Amygdala (tissue), 56 donors: ENCODE measurements around the gene ATOH8.
"Not testable (repeated sequence)": the region's sequence is repeated elsewhere in the genome, so short reads cannot be mapped to it uniquely, and the experiment has no call there.

Experiments
- DNase-seq, 56 donors: peaks; one replicate each; lab custom pipeline; 2025; lab: John Stamatoyannopoulos, UW

Gene ATOH8

GRCh38 chr2:85813211-85813981 lies 59.6 kb downstream of the ATOH8 start:
- no peak for DNase-seq

GRCh38 chr2:85813982-85814801 lies 60.4 kb downstream of the ATOH8 start:
- DNase-seq: peak; percentile 52 to 95 (median 80)

DNA sequence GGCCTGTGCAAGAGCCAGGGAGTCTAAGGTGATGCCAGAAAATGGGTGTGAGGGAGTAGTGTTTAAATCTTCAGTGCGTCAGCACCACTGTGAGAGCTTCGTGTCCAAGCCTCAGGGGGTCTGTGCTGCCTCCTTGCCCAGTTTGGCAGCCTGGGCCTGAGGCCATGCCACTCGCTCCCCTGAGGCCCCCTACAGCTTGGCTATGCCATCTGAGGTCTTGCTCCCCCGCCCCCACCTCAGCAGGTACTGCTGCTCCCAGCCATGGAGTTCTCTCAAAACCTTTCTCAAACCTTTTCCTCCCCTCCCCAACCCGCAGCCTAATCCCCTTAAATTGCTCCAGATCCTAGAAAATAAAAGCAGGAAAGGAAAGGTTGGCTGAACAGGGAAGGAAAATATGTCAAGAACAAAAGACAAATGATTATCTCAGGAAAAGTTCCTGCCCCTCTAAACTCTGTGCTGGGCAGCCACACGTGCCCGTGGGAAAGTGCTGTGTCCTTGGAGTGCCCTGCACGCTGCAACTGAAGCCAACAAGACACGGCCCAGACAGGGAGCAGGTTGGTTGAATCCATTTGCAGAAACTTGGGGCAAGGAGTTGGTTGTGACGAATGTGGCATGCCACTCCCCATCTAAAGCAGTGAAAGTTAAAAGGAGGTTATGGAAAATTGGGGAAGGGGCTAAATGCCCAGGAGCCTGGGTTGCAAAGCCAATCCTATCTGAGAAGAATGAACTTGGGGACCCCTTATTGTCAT lies 61.2 kb downstream of the ATOH8 start:
- peak in 1 of 56 donors; percentile 19 for DNase-seq

GRCh38 chr2:85819811-85820510 lies 66.2 kb downstream of the ATOH8 start:
- no peak for DNase-seq

DNA sequence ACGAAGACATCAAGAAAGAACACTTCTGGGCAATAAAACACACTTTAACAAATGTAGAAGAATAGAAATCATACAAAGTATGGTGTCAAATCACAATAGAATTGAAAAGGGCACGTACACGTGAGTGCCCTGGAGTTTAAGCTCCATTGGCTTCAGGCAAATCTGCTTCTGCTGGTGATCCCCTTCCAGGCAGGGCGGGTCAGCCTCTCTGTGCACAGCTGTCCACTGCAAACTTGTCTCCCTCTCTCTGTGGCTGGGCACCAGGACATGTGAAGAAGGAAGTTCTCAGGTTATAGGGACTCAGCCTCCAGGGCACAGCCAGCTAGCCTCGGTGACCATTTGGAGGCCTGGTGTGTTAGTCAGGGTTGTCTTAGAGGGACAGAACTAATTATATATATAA lies 69.0 kb downstream of the ATOH8 start:
- DNase-seq: no peak

- DNase-seq: no peak
Observed at GRCh38 chr2:85823951-85824350, 70.2 kb downstream of the ATOH8 start.

- peak in 51 of 56 donors; percentile 9 to 85 (median 52) for DNase-seq
Observed at GRCh38 chr2:85826990-85827878, 73.4 kb downstream of the ATOH8 start.

DNA sequence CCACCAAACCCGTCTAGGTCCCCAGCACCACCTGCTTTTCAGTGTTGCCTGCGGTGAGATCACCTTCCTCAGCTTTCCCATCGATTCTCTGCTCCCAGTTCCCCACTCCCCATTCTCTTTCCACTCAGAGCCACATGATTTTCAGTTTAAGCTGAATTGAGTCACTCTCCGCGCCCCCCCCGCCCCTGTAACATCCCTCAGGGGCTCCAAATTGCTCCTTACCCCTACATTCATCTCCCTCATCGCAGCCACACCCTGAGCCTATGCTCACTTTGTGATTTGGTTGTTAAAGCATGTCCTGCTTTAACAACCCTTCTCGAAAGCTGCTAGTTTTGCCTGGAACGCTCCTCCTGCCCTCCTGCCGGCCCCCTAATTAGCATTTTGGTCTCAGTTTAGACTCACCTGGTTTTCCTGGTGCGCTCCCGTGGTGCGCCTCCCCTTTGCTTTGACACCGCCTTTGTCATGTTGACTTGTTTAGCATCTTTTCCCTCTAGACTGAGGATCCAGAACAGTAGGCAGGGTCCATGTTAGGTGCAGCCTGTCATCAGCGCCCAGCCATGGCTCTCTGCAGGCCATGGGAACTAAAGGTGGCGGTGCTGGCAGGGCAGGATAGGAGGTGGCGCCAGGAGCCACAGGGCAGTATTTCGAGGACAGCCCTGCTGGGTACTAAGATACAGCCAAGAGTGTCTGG lies 74.2 kb downstream of the ATOH8 start:
- no peak for DNase-seq

DNA sequence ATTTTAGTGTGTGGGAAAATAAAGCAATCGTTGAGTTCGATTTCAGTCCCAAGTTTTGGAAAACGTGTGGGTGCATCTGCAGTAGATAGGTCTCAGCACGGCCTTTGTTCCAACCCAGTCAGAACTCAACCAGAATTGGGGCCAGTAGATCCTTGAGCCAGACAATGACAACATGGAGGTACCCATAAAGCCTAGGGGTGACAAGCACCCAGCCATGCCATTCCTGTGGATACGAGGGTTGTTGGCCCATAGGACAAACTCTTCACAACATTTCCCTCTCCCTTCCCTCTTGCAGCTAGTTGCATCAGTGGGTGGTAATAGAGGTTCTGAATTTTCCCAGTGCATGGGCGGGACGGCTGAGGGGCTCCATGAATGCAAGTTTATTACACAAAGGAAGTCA lies 74.9 kb downstream of the ATOH8 start:
- DNase-seq: no peak

DNA sequence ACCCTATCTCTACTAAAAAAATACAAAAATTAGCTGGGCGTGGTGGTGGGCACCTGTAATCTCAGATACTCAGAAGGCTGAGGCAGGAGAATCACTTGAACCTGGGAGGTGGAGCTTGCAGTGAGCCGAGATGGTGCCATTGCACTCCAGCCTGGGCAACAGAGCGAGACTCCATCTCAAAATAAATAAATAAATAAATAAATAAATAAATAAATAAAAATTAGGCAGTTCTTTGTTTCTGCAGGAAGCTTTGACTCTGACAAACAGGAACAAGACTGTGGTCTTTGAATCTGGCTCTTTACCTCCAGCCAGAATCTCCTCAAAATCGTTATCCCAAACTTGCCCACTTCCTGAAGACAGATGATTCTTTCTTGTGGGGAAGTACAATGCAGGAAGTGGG lies 75.6 kb downstream of the ATOH8 start:
- not testable (repeated sequence) for DNase-seq

- no peak for DNase-seq
Observed at GRCh38 chr2:85830645-85831044, 76.9 kb downstream of the ATOH8 start.

- DNase-seq: no peak
Observed at GRCh38 chr2:85831735-85832134, 77.9 kb downstream of the ATOH8 start.

DNA sequence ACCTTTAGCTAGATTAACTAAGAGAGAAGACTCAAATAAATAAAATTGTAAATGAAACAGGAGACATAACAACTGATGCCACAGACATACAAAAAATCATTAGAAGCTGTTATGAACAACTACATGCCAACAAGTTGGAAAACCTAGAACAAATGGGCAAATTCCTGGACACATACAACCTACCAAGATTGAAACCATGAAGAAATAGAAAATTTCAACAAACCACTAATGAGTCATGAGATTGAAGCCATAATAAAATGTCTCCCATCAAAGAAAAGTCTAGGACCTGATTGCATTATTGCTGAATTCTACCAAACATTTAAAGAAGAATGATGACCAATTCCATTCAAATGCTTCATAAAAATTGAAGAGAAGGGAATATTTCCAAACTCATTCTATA lies 80.7 kb downstream of the ATOH8 start:
- no peak for DNase-seq
